CMK (cell line): ENCODE data around the gene RAB3GAP1.
"Not testable (repeated sequence)": the region's sequence is repeated elsewhere in the genome, so short reads cannot be mapped to it uniquely, and the experiment has no call there.

Experiments
- DNase-seq: peaks from one replicate; pipeline ENCODE4 v3.0.0-alpha.2; 2010; ENCODE audit warnings: low read depth

The RAB3GAP1 gene

GRCh38 chr2:135055182-135055786 is 3.2 kb downstream of the RAB3GAP1 start:
- no peak for DNase-seq

GRCh38 chr2:135056790-135057189 is 4.7 kb downstream of the RAB3GAP1 start:
- DNase-seq: no peak

GRCh38 chr2:135059577-135059976 is 7.5 kb downstream of the RAB3GAP1 start:
- no peak for DNase-seq

- DNase-seq: no peak
Observed at GRCh38 chr2:135063210-135063609, 11.1 kb downstream of the RAB3GAP1 start.

GRCh38 chr2:135064149-135064548 is 12.1 kb downstream of the RAB3GAP1 start:
- DNase-seq: no peak

GRCh38 chr2:135066710-135067109 is 14.6 kb downstream of the RAB3GAP1 start:
- DNase-seq: no peak

- DNase-seq: no peak
Observed at GRCh38 chr2:135072125-135072997, 20.3 kb downstream of the RAB3GAP1 start.

- no peak for DNase-seq
Observed at GRCh38 chr2:135074216-135074615, 22.1 kb downstream of the RAB3GAP1 start.

- no peak for DNase-seq
Observed at GRCh38 chr2:135076556-135076955, 24.5 kb downstream of the RAB3GAP1 start.

GRCh38 chr2:135078417-135078816 is 26.3 kb downstream of the RAB3GAP1 start:
- no peak for DNase-seq

- DNase-seq: no peak
Observed at GRCh38 chr2:135086222-135086621, 34.1 kb downstream of the RAB3GAP1 start.

- DNase-seq: not testable (repeated sequence)
Observed at GRCh38 chr2:135089597-135089996, 37.5 kb downstream of the RAB3GAP1 start.

- DNase-seq: no peak
Observed at GRCh38 chr2:135091681-135092080, 39.6 kb downstream of the RAB3GAP1 start.

- no peak for DNase-seq
Observed at GRCh38 chr2:135093193-135093592, 41.1 kb downstream of the RAB3GAP1 start.

- DNase-seq: no peak
Observed at GRCh38 chr2:135093670-135094330, 41.7 kb downstream of the RAB3GAP1 start.

GRCh38 chr2:135094508-135094907 is 42.4 kb downstream of the RAB3GAP1 start:
- DNase-seq: no peak

GRCh38 chr2:135095591-135095990 is 43.5 kb downstream of the RAB3GAP1 start:
- DNase-seq: no peak

GRCh38 chr2:135096665-135097446 is 44.8 kb downstream of the RAB3GAP1 start:
- no peak for DNase-seq

- DNase-seq: no peak
Observed at GRCh38 chr2:135097532-135098231, 45.6 kb downstream of the RAB3GAP1 start.

GRCh38 chr2:135099802-135100483 is 47.9 kb downstream of the RAB3GAP1 start:
- DNase-seq: no peak

- DNase-seq: no peak
Observed at GRCh38 chr2:135103843-135104242, 51.8 kb downstream of the RAB3GAP1 start.
